AG10803 (cell line): ENCODE data around the gene DOK6.

Experiments used
- DNase-seq: peaks from one replicate; pipeline ENCODE4 v3.0.0; 2010; ENCODE audit warnings: low read depth
- H3K4me3 ChIP-seq: 2 replicates; pipeline ENCODE4 v1.5.1; 2011; ENCODE audit warnings: mild to moderate bottlenecking, low read length, control low read depth
- CTCF ChIP-seq: conservative IDR thresholded peaks from 2 replicates; pipeline ENCODE4 v1.5.1; 2011; ENCODE audit warnings: mild to moderate bottlenecking, low read length, control low read depth, inconsistent platforms

Gene DOK6

GRCh38 chr18:69720422-69720821 is 319.7 kb downstream of the DOK6 start:
- TF ChIP-seq CTCF, result no peak
- no peak overlapping the region for H3K4me3 ChIP-seq
- no peak for DNase-seq

GRCh38 chr18:69723434-69723833 is 322.7 kb downstream of the DOK6 start:
- TF ChIP-seq CTCF, result no peak
- DNase-seq, result no peak
- H3K4me3 ChIP-seq, result no peak overlapping the region

- no peak for TF ChIP-seq CTCF
- no peak for DNase-seq
- H3K4me3 ChIP-seq, result no peak overlapping the region
Observed at GRCh38 chr18:69725009-69725408, 324.3 kb downstream of the DOK6 start.

GRCh38 chr18:69725855-69726508 is 325.3 kb downstream of the DOK6 start:
- no peak overlapping the region for H3K4me3 ChIP-seq
- DNase-seq, result no peak
- TF ChIP-seq CTCF, result no peak

- H3K4me3 ChIP-seq, result no peak overlapping the region
- no peak for DNase-seq
- no peak for TF ChIP-seq CTCF
Observed at GRCh38 chr18:69727912-69728572, 327.4 kb downstream of the DOK6 start.

GRCh38 chr18:69730664-69731063 is 330.0 kb downstream of the DOK6 start:
- TF ChIP-seq CTCF, result no peak
- no peak overlapping the region for H3K4me3 ChIP-seq
- DNase-seq, result no peak

- H3K4me3 ChIP-seq, result no peak overlapping the region
- no peak for TF ChIP-seq CTCF
- no peak for DNase-seq
Observed at GRCh38 chr18:69734536-69734935, 333.8 kb downstream of the DOK6 start.
